ENCODE results near the gene ARHGEF11. TPM values are rescaled to one million over a fixed set of nuclear protein-coding genes. Genes with fewer than 3 reads are reported as not detected.

Gene ARHGEF11
- total RNA-seq, 1 experiment from 2014 or later: 41.1 TPM

DNA sequence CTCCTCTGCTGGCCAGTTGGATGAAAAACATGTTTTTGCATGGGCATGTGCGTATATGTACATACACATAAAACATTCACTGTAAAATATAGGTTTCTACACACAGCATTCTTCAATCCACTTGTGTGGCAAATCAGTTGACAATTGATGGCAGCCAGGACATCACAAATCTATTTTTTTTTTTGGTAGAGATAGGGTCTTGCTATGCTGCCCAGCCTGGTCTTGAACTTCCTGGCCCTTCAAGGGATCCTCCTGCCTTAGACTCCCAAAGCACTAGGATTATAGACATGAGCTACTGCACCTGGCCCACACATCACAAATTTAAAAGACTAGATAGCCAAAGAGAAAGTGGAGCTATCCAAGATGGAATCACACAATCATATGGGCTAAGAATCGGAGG lies 39.6 kb downstream of the ARHGEF11 start:
- no peak overlapping the region for H3K18ac ChIP-seq (ENCODE audit: insufficient read length, low read depth, low read length)
- no peak overlapping the region for H3K23ac ChIP-seq (ENCODE audit: insufficient read length, low read depth, low read length)
- no peak overlapping the region for H3K4me3 Mint-ChIP-seq
- H3K9me3 ChIP-seq (ENCODE audit: control insufficient read depth, low read depth, low read length): no peaks in the 10 kb centered on the region
- no peak overlapping the region for H2BK5ac ChIP-seq (ENCODE audit: insufficient read length, low read length)
- H4K91ac ChIP-seq (ENCODE audit: insufficient read length, low read depth, low read length): no peak overlapping the region
- TF ChIP-seq, protein P1, sequence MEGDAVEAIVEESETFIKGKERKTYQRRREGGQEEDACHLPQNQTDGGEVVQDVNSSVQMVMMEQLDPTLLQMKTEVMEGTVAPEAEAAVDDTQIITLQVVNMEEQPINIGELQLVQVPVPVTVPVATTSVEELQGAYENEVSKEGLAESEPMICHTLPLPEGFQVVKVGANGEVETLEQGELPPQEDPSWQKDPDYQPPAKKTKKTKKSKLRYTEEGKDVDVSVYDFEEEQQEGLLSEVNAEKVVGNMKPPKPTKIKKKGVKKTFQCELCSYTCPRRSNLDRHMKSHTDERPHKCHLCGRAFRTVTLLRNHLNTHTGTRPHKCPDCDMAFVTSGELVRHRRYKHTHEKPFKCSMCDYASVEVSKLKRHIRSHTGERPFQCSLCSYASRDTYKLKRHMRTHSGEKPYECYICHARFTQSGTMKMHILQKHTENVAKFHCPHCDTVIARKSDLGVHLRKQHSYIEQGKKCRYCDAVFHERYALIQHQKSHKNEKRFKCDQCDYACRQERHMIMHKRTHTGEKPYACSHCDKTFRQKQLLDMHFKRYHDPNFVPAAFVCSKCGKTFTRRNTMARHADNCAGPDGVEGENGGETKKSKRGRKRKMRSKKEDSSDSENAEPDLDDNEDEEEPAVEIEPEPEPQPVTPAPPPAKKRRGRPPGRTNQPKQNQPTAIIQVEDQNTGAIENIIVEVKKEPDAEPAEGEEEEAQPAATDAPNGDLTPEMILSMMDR (conservative IDR thresholded peaks at IDR 0.05): no peak
- H2BK120ac ChIP-seq (ENCODE audit: low read depth, low read length, poor library complexity, severe bottlenecking): no peak overlapping the region
- H3K36me3 Mint-ChIP-seq (ENCODE audit: insufficient read depth in 1 of 3, low read depth in 3 of 3): no peaks in the 10 kb centered on the region
- no peak overlapping the region for H2BK15ac ChIP-seq (ENCODE audit: low read depth, low read length)
- H3T11ph ChIP-seq (ENCODE audit: low read length): no peak overlapping the region
- DNase-seq: no peak
- no peaks in the 10 kb centered on the region for H3K79me1 ChIP-seq (ENCODE audit: insufficient read depth, low read depth, low read length, poor library complexity, severe bottlenecking)
- H3K27ac Mint-ChIP-seq: no peak overlapping the region; a peak in 1 of 7 replicates
- H3K56ac ChIP-seq (ENCODE audit: insufficient read length, low read depth, low read length): no peak overlapping the region
- H2BK20ac ChIP-seq (ENCODE audit: low read depth, low read length, poor library complexity, severe bottlenecking): no peak overlapping the region
- H3K4ac ChIP-seq (ENCODE audit: low read depth, low read length): no peak overlapping the region
- H3K27me3 ChIP-seq (ENCODE audit: insufficient read depth, low read length): no peaks in the 10 kb centered on the region
- no peak overlapping the region for H2BK12ac ChIP-seq (ENCODE audit: insufficient read length, low read depth, low read length)
- H4K8ac ChIP-seq (replicated peaks; ENCODE audit: insufficient read length, low read depth, low read length): no peak overlapping the region
- no CpG with 5 or more reads among the region's 2 CpGs for WGBS (ENCODE audit: extremely low coverage, insufficient read length, low lambda C conversion rate)
- peaks cover 4% of the 10 kb centered on the region; the same call in 1 of the 2 replicates for H3K79me2 ChIP-seq (ENCODE audit: insufficient read depth, low read length)
- H3K9ac ChIP-seq (ENCODE audit: extremely low read depth, insufficient read length, low read length): no peak overlapping the region
- H3K23me2 ChIP-seq (ENCODE audit: insufficient read length, low read depth, low read length, poor library complexity, severe bottlenecking): no peaks in the 10 kb centered on the region
- H3K9me3 Mint-ChIP-seq: no peaks in the 10 kb centered on the region
- H3K4me1 Mint-ChIP-seq: peaks cover 45 to 58% of the 10 kb centered on the region in 2 experiments
- H3K27me3 Mint-ChIP-seq (ENCODE audit: low read depth): no peaks in the 10 kb centered on the region
- no peaks in the 10 kb centered on the region for H4K20me1 ChIP-seq (ENCODE audit: control insufficient read depth, insufficient read depth, insufficient read length)
- H4K5ac ChIP-seq (ENCODE audit: insufficient read length, low read depth, low read length): no peak overlapping the region
- no peak overlapping the region for H3K14ac ChIP-seq (ENCODE audit: insufficient read depth, low read length)
- H3K27ac ChIP-seq (ENCODE audit: insufficient read length, low read depth, low read length): no peak overlapping the region
- H2AK5ac ChIP-seq (ENCODE audit: insufficient read length, low read length): no peak overlapping the region
- no peak overlapping the region for H2AFZ ChIP-seq (ENCODE audit: low read length)
- peaks cover 15% of the 10 kb centered on the region for H3K4me1 ChIP-seq (ENCODE audit: insufficient read depth, low read length)
- H3K4me2 ChIP-seq (ENCODE audit: insufficient read depth, insufficient read length, low read length): no peak overlapping the region

Data from H9 (cell line).